Nephron progenitor cell (in vitro differentiated cells): ENCODE measurements around the gene PCNX2.
A peak's percentile ranks its signal among the peaks of the same experiment; 100 is the strongest.

Experiments used
- DNase-seq: peaks from one replicate; pipeline ENCODE4 v3.0.0; 2021
- H3K27ac Mint-ChIP-seq: 2 replicates; pipeline ENCODE4 v1.8.0; 2021; ENCODE audit warnings: mild to moderate bottlenecking, moderate library complexity, mixed read lengths
- H3K27me3 Mint-ChIP-seq: 2 replicates; pipeline ENCODE4 v1.8.0; 2021; ENCODE audit warnings: mild to moderate bottlenecking, low read depth, mixed read lengths; ENCODE audit not compliant: poor library complexity
- H3K36me3 Mint-ChIP-seq: 2 replicates; pipeline ENCODE4 v1.8.0; 2021; ENCODE audit warnings: low read depth, mixed read lengths
- H3K4me1 Mint-ChIP-seq: 2 replicates; pipeline ENCODE4 v1.8.0; 2021; ENCODE audit warnings: mixed read lengths
- H3K4me3 Mint-ChIP-seq: 2 replicates; pipeline ENCODE4 v1.8.0; 2021; ENCODE audit warnings: mild to moderate bottlenecking, moderate library complexity, mixed read lengths
- H3K9me3 Mint-ChIP-seq: 2 replicates; pipeline ENCODE4 v1.8.0; 2021; ENCODE audit warnings: mild to moderate bottlenecking, moderate library complexity, mixed read lengths
- CTCF ChIP-seq: fragments of 200-600 bp; sonication (generic); IDR thresholded peaks from 2 replicates; pipeline ENCODE4 v1.5.0; 2021; ENCODE audit warnings: antibody characterized with exemption

Gene PCNX2

GRCh38 chr1:232992227-232992626 is 303.3 kb downstream of the PCNX2 start:
- Mint-ChIP-seq H3K36me3 (peaks cover 56% of the 10 kb centered on the region), H3K9me3 (peaks cover 33% of the 10 kb centered on the region), H3K4me1 (peaks cover 24% of the 10 kb centered on the region), H3K4me3 (no peak overlapping the region), H3K27me3 (peaks cover 3% of the 10 kb centered on the region), H3K27ac (no peak overlapping the region)
- no peak for TF ChIP-seq CTCF
- no peak for DNase-seq

- TF ChIP-seq CTCF = no peak
- DNase-seq = no peak
- H3K9me3 Mint-ChIP-seq = peaks cover 33% of the 10 kb centered on the region
- H3K36me3 Mint-ChIP-seq = peaks cover 48% of the 10 kb centered on the region
- peaks cover 3% of the 10 kb centered on the region for H3K27me3 Mint-ChIP-seq
- H3K4me1 Mint-ChIP-seq = peaks cover 24% of the 10 kb centered on the region
- no peak overlapping the region for H3K4me3 Mint-ChIP-seq
- H3K27ac Mint-ChIP-seq = peak overlapping the region; percentile 52
Observed at GRCh38 chr1:232991238-232991637, 304.3 kb downstream of the PCNX2 start.

- Mint-ChIP-seq H3K4me1 (peaks cover 24% of the 10 kb centered on the region), H3K27ac (no peak overlapping the region), H3K9me3 (peaks cover 33% of the 10 kb centered on the region), H3K27me3 (peaks cover 3% of the 10 kb centered on the region), H3K4me3 (no peak overlapping the region), H3K36me3 (peaks cover 44% of the 10 kb centered on the region)
- DNase-seq = no peak
- no peak for TF ChIP-seq CTCF
Observed at GRCh38 chr1:232990176-232991128, 305.1 kb downstream of the PCNX2 start.

GRCh38 chr1:232988572-232989040 is 306.9 kb downstream of the PCNX2 start:
- Mint-ChIP-seq H3K27me3 (no peaks in the 10 kb centered on the region), H3K36me3 (peaks cover 29% of the 10 kb centered on the region), H3K9me3 (peaks cover 20% of the 10 kb centered on the region), H3K4me3 (no peak overlapping the region), H3K27ac (no peak overlapping the region), H3K4me1 (peaks cover 40% of the 10 kb centered on the region)
- DNase-seq = no peak
- no peak for TF ChIP-seq CTCF

GRCh38 chr1:232987774-232988140 is 307.8 kb downstream of the PCNX2 start:
- H3K4me3 Mint-ChIP-seq = no peak overlapping the region
- H3K4me1 Mint-ChIP-seq = peaks cover 42% of the 10 kb centered on the region
- H3K27me3 Mint-ChIP-seq = no peaks in the 10 kb centered on the region
- H3K36me3 Mint-ChIP-seq = peaks cover 21% of the 10 kb centered on the region
- TF ChIP-seq CTCF = no peak
- H3K9me3 Mint-ChIP-seq = peaks cover 11% of the 10 kb centered on the region
- DNase-seq = no peak
- no peak overlapping the region for H3K27ac Mint-ChIP-seq
